HUES6 (cell line): ENCODE data around the gene FCAR.
"Not testable (repeated sequence)": the region's sequence is repeated elsewhere in the genome, so short reads cannot be mapped to it uniquely, and the experiment has no call there.

Experiments used
- H3K27ac ChIP-seq: 2 replicates; pipeline ENCODE4 v1.7.0; 2013; ENCODE audit warnings: low read depth, mild to moderate bottlenecking, low read length, inconsistent platforms
- H3K27me3 ChIP-seq: 2 replicates; pipeline ENCODE4 v1.6.1; 2013; ENCODE audit warnings: low read length; ENCODE audit not compliant: control insufficient read depth, insufficient read depth
- H3K36me3 ChIP-seq: 2 replicates; pipeline ENCODE4 v1.6.1; 2013; ENCODE audit warnings: low read length; ENCODE audit not compliant: control insufficient read depth, insufficient read depth
- H3K4me1 ChIP-seq: 2 replicates; pipeline ENCODE4 v1.6.1; 2013; ENCODE audit warnings: low read length; ENCODE audit not compliant: control insufficient read depth, insufficient read depth
- H3K4me3 ChIP-seq: 2 replicates; pipeline ENCODE4 v1.5.1; 2013; ENCODE audit warnings: low read depth, low read length
- H3K9ac ChIP-seq: one replicate; pipeline ENCODE4 v1.6.1; 2013; ENCODE audit warnings: mild to moderate bottlenecking, low read length
- H3K9me3 ChIP-seq: 2 replicates; pipeline ENCODE4 v1.6.1; 2013; ENCODE audit warnings: low read depth, low read length; ENCODE audit not compliant: control insufficient read depth, insufficient read depth

The FCAR gene

GRCh38 chr19:54906819-54907218, 32.8 kb downstream of the FCAR start:
- no peak overlapping the region for H3K9ac ChIP-seq
- H3K4me1 ChIP-seq: peaks cover 17% of the 10 kb centered on the region
- no peak overlapping the region for H3K4me3 ChIP-seq
- H3K27me3 ChIP-seq: no peaks in the 10 kb centered on the region
- no peak overlapping the region for H3K27ac ChIP-seq
- H3K36me3 ChIP-seq: peaks cover 3% of the 10 kb centered on the region; the same call in 1 of the 2 replicates
- H3K9me3 ChIP-seq: no peaks in the 10 kb centered on the region; the same call in 1 of the 2 replicates

DNA sequence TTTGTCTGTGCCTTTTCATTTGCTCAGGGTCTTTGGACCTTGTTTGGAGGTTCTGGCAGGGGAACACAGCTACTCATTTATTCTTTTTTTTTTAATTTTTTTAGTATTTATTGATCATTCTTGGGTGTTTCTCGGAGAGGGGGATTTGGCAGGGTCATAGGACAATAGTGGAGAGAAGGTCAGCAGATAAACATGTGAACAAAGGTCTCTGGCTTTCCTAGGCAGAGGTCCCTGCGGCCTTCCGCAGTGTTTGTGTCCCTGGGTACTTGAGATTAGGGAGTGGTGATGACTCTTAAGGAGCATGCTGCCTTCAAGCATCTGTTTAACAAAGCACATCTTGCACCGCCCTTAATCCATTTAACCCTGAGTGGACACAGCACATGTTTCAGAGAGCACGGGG, 33.9 kb downstream of the FCAR start:
- not testable (repeated sequence) for H3K4me3 ChIP-seq, H3K27ac ChIP-seq, H3K36me3 ChIP-seq, H3K9ac ChIP-seq, H3K9me3 ChIP-seq, H3K27me3 ChIP-seq
- peaks cover 17% of the 10 kb centered on the region for H3K4me1 ChIP-seq

- Histone ChIP-seq H3K4me1 (no peaks in the 10 kb centered on the region), H3K9me3 (no peaks in the 10 kb centered on the region), H3K9ac (no peak overlapping the region), H3K4me3 (no peak overlapping the region), H3K27me3 (no peaks in the 10 kb centered on the region; the same call in 1 of the 2 replicates), H3K36me3 (no peaks in the 10 kb centered on the region), H3K27ac (no peak overlapping the region)
Measured at GRCh38 chr19:54916822-54917221, 42.8 kb downstream of the FCAR start.

DNA sequence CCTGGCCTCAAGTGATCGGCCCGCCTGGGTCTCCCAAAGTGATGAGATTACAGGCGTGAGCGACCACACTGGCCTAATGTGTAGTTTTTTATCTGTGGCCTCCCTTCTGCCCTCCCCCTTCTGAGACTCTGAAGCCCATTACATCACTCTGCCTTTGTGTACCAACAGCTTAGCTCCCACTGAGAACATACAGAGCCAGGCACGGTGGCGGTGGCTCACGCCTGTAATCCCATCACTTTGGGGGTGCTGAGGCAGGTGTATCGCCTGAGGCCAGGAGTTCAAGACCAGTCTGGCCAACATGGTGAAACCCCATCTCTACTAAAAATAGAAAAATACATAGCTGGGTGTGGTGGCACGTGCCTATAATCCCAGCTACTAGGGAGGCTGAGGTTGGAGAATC, 44.5 kb downstream of the FCAR start:
- Histone ChIP-seq H3K27ac (no peak overlapping the region), H3K4me1 (no peaks in the 10 kb centered on the region), H3K9me3 (no peaks in the 10 kb centered on the region), H3K4me3 (no peak overlapping the region), H3K27me3 (no peaks in the 10 kb centered on the region; the same call in 1 of the 2 replicates), H3K36me3 (no peaks in the 10 kb centered on the region), H3K9ac (no peak overlapping the region)

DNA sequence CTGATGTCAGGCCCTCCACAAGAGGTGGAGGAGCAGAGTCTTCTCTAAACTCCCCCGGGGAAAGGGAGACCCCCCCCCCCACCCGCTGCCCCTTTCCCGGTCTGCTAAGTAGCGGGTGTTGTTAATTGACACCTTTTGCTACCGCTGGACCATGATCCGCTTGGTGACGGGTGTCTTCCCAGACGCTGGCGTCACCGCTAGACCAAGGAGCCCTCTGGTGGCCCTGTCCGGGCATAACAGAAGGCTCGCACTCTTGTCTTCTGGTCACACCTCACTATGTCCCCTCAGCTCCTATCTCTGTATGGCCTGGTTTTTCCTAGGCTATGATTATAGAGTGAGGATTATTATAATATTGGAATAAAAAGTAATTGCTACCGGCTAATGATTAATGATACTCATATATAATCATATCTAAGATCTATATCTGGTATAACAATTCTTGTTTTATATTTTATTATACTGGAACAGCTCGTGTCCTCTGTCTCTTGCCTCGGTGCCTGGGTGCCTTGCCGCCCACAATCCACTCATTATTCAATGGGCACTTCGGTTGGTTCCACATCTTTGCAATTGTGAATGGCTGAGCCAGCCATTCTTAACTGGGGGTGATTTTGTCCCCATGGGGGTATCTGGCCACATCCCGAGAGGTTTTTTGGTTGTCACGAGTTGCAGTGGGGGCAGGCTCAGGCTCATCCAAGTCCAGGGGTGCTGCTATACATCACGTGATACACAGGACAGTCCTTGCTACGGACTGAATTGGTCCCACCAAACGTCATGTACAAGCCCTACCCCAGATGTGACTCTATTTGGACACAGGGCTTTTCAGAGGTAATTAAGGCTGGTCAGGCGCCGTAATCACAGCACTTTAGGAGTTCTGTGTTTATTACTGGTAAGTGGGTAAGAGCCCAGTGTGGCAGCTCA, 45.9 kb downstream of the FCAR start:
- H3K9me3 ChIP-seq, H3K4me1 ChIP-seq, H3K4me3 ChIP-seq, H3K27me3 ChIP-seq, H3K9ac ChIP-seq, H3K36me3 ChIP-seq, H3K27ac ChIP-seq: not testable (repeated sequence)

DNA sequence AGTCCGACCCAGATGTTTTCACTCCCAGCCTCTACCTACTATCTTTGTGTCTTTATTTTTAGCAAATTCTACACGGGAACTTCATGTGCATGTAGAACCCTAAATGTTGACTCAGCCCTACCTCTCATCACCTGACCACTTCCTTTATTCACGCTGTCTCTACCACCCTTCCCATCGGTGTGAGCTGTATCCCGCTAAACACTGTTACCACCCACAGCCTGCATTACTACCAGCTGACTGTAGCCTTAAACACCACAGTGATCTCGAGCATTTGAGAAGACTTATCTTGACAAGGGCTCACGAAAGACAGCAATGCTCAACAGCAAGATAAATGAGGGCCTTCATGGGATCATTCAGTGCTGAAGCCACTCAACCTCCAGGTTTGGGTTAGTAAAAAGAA, 47.0 kb downstream of the FCAR start:
- Histone ChIP-seq H3K36me3 (no peaks in the 10 kb centered on the region), H3K27ac (no peak overlapping the region), H3K9ac (no peak overlapping the region), H3K4me3 (no peak overlapping the region), H3K9me3 (no peaks in the 10 kb centered on the region; the same call in 1 of the 2 replicates), H3K27me3 (no peaks in the 10 kb centered on the region), H3K4me1 (no peaks in the 10 kb centered on the region)

DNA sequence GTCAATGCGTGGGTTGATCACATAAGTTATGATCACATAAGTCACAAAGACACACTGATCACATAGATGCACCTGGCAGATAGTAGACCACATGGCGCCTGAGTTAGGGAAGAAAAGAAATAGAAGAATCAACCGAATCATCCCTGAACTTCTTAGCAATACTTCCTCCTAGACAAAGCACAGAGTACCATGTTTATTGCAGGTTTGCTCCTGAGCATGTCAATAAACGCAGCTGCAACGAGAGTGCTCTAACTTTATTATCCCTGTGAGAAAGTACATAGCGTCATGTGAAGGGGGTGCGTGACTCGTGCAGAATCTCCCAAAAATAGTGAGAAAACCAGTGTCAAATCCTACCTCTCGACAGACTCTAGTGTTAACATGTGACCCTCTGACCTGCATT, 49.2 kb downstream of the FCAR start:
- Histone ChIP-seq H3K9me3 (peaks cover 9% of the 10 kb centered on the region), H3K36me3 (no peaks in the 10 kb centered on the region), H3K9ac (no peak overlapping the region), H3K27me3 (no peaks in the 10 kb centered on the region), H3K27ac (no peak overlapping the region), H3K4me1 (no peaks in the 10 kb centered on the region), H3K4me3 (no peak overlapping the region)

DNA sequence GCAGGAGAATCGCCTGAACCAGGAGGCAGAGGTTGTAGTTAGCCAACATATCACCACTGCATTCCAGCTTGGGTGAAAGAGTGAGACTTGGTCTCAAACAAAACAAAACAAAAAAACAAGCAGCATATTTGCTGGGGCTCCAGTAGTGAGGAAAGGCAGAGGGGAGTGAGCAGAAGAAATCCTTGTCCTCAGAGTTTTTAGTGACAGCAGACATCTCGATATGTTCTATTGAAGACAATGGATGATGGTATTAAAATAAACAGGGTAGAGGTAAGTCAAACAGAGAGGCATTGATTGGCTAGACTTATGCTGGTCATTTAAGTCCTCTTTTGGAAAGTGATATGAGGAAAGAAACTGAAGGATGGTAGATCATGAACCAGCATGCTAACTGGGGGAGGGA, 54.3 kb downstream of the FCAR start:
- no peaks in the 10 kb centered on the region for H3K36me3 ChIP-seq
- H3K27me3 ChIP-seq: no peaks in the 10 kb centered on the region
- H3K9ac ChIP-seq: no peak overlapping the region
- H3K9me3 ChIP-seq: peaks cover 21% of the 10 kb centered on the region
- no peak overlapping the region for H3K27ac ChIP-seq
- H3K4me1 ChIP-seq: no peaks in the 10 kb centered on the region
- no peak overlapping the region for H3K4me3 ChIP-seq

- no peak overlapping the region for H3K4me3 ChIP-seq
- no peaks in the 10 kb centered on the region for H3K36me3 ChIP-seq
- H3K4me1 ChIP-seq: peaks cover 3% of the 10 kb centered on the region; the same call in 1 of the 2 replicates
- H3K27ac ChIP-seq: no peak overlapping the region
- no peak overlapping the region for H3K9ac ChIP-seq
- no peaks in the 10 kb centered on the region for H3K9me3 ChIP-seq
- H3K27me3 ChIP-seq: no peaks in the 10 kb centered on the region
Measured at GRCh38 chr19:54937926-54938325, 63.9 kb downstream of the FCAR start.

- H3K4me3 ChIP-seq: no peak overlapping the region
- H3K27me3 ChIP-seq: no peaks in the 10 kb centered on the region
- no peaks in the 10 kb centered on the region for H3K9me3 ChIP-seq
- no peaks in the 10 kb centered on the region for H3K36me3 ChIP-seq
- no peak overlapping the region for H3K9ac ChIP-seq
- H3K4me1 ChIP-seq: peaks cover 3% of the 10 kb centered on the region; the same call in 1 of the 2 replicates
- no peak overlapping the region for H3K27ac ChIP-seq
Measured at GRCh38 chr19:54938906-54939305, 64.9 kb downstream of the FCAR start.

DNA sequence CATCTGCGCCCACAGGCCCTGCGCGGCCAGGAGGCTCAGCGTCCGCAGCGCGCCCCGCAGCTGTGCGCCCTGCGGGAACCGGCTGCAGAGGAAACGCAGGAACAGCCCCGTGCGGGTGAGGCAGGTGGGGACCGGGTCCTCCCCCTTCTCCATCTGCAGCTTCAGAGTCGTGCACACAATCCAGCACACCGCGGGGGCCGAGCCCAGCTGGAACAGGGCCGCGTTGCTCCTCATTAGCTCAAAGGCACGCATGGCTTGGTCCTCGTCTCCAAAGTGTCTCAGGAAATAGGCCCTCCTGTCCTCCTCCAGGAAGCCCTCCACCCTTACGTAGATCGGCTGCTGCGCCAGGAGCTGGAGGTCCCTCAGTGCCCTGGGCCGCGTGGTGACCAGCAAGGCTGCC, 65.5 kb downstream of the FCAR start:
- H3K27me3 ChIP-seq, H3K4me1 ChIP-seq, H3K36me3 ChIP-seq, H3K9me3 ChIP-seq, H3K27ac ChIP-seq, H3K9ac ChIP-seq, H3K4me3 ChIP-seq: not testable (repeated sequence)
